Activated CD4-positive, CD25-positive, alpha-beta regulatory T cell treated with anti-CD3 and anti-CD28 coated beads, Interleukin-2, amount 50 U/mL, for 72 hours (primary cell): ENCODE results near the gene TRAPPC6A.
"Not testable (repeated sequence)": the region's sequence is repeated elsewhere in the genome, so short reads cannot be mapped to it uniquely, and the experiment has no call there.

Experiments
- DNase-seq: peaks from one replicate; pipeline ENCODE4 v3.0.0; 2021

The TRAPPC6A gene

DNA sequence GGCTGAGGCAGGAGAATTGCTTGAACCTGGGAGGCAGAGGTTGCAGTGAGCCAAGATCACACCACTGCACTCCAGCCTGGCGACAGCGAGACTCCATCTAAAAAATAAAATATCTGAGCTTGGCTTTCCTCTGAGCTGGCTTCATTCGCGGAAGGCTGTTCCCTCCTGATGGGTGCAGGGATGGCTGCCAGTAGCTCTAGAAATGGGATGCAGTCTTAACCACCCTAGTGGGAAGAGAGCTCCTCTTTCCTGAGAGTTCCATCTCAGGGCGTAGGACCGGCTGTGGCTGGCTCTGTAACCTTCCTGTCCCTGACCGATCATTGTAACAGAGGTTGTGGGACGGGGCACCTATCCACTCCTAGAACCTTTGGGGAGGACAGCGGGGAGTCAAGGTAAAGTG lies 52.7 kb downstream of the TRAPPC6A start:
- DNase-seq, result no peak

DNA sequence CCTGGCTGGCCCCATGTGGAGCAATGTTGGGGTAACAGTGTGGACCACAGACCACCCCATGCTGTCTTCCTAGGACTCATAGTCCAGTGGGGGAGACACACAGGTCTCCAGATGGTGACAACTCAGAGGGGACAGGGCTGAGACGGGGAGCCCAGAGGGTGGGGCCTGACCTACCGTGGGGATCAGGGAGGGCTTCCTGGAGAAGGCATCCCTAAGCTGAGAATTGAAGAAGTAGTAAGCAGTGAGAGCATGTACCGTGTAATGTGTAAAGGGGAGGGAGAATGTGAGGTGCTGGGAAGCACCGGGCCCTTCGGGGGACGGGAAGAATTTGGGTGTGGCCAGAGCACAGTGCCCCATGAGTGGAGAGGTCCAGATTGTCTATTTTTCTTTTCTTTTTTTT lies 54.0 kb downstream of the TRAPPC6A start:
- DNase-seq, result no peak

GRCh38 chr19:45123440-45123850 lies 54.6 kb downstream of the TRAPPC6A start:
- no peak for DNase-seq

- no peak for DNase-seq
Measured at GRCh38 chr19:45122832-45123231, 55.2 kb downstream of the TRAPPC6A start.

DNA sequence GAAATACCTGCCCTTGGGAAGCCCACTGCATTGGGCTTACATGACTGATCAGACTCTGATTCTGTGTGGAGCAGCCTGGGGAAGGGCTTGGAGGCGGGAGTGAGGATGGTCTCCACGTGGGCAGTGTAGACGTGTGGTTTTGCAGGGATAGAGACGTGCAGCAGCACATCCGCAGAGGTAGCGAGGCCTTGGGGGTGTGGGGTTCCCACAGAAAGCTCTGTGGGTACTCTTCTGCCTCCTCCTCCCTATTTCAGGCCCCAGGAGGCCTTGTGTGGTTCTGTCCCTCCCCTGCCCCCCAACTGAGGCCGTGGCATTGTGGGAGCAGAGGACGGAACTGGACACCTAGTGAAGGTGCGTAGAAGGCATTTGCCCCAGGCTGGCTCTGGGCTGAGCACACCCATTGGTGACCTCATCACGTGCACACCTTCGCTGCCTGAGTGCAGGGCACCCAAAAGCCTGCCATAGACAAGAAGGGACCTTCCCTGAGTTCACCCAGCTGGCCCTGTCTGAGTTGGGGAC lies 56.2 kb downstream of the TRAPPC6A start:
- DNase-seq, result no peak

GRCh38 chr19:45119582-45119981 lies 58.5 kb downstream of the TRAPPC6A start:
- DNase-seq, result no peak

DNA sequence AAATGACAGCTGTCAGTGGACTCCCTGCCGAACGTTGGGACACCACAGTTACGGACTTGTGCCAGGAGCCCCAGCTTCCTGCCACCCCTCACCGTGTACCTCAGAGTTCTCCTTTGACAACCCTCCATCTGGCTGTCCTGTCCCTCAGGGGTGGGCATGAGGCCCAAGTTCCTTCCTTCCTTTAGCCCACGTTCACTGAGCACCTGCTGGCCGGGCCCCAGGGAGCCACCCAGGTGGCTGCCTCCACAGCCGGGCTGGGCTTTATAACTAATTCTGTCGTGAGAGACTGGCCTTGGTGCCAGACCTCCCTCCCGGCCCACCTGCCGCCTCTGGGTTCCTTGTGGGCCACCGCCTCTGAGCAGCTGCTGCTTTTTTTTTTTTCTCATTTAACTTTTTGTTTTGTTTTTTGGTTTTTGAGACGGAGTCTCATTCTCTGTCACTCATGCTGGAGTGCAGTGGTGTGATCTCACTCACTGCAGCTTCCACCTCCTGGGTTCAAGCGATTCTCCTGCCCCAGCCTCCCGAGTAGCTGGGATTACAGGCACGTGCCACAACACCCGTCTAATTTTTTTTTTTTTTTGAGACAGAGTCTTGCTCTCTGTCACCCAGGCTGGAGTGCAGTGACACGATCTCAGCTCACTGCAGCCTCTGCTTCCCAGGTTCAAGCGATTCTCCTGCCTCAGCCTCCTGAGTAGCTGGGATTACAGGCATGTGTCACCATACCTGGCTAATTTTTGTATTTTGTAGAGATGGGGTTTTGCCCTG lies 59.3 kb downstream of the TRAPPC6A start:
- DNase-seq, result not testable (repeated sequence)

GRCh38 chr19:45118106-45118505 lies 59.9 kb downstream of the TRAPPC6A start:
- no peak for DNase-seq

DNA sequence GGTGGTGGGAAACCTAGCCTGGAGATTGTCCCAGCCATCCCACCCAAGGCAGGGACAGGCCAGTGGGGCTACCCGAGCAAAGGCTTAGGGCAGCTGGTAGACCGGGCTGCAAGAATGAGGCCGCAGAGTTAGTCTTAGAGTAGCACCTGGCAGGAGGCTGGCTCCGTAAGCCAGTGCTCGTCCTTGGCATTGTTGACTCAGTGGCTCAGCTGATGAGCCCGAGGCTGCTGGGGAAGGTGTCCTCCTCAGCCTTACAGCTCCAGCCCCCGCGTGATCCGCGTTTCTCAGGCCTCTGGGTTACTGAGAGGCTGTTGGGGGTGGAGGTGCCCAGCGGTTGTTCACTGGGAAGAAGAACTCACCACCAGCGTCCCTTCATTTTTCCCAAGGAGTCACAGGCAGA lies 60.4 kb downstream of the TRAPPC6A start:
- DNase-seq, result no peak

GRCh38 chr19:45117167-45117594 lies 60.9 kb downstream of the TRAPPC6A start:
- peak; percentile 39 for DNase-seq

DNA sequence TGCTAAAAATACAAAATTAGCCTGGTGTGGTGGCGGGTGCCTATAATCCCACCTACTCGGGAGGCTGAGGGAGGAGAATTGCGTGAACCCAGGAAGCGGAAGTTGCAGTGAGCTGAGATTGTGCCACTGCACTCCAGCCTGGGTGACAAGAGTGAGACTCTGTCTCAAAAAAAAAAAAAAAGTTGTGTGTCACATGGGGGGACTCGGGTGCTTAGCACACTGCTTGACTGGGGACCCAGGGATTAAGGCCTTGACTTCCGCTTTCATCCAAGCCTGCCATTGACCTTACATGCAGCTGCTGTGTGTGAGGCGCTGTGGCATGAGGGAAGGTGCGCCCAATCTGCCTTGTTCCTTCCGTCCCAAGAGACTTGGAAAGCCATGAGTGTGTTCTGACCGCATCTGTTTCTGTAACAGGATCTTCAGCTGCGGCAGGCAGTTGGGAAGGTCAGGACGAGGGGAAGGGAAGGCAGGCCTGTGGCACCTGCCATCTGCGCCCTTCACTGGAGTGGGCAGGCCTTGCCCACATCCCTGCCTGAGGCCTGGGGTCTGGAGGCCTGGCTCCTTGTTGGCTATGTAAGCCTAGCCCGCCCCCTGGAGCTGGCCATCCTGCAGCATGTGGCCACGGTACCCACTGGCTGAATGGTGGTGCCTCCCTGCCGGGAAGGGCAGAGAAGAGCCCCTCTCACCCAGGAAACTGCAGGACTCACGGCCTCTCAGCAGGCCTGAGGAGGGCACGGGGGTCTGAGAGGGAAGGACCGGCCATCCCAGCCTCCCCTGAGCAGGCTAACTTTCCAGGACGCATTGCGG lies 62.0 kb downstream of the TRAPPC6A start:
- no peak for DNase-seq

DNA sequence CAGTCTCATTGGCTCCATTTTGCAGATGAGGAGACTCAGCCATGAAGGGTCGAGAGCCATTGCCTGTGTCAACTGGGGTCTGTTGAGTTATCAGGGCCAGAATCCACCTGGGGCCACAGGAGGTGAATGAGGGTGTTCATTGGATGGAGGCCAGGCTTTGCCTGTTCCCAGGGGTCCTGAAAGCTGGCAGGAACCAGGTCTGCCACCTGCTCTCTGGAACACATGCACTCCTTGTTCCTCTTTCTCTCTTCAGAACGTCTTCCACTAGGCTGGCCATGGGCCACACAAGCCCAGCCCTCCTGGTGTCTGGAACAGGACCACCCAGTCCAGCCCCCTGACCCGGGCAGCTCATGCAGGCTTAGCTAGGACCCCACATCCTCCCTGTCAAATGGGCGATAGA lies 63.9 kb downstream of the TRAPPC6A start:
- DNase-seq, result no peak

- no peak for DNase-seq
Measured at GRCh38 chr19:45113628-45114027, 64.4 kb downstream of the TRAPPC6A start.
